Measurements from ENCODE around the gene NDUFA11.

Gene NDUFA11

DNA sequence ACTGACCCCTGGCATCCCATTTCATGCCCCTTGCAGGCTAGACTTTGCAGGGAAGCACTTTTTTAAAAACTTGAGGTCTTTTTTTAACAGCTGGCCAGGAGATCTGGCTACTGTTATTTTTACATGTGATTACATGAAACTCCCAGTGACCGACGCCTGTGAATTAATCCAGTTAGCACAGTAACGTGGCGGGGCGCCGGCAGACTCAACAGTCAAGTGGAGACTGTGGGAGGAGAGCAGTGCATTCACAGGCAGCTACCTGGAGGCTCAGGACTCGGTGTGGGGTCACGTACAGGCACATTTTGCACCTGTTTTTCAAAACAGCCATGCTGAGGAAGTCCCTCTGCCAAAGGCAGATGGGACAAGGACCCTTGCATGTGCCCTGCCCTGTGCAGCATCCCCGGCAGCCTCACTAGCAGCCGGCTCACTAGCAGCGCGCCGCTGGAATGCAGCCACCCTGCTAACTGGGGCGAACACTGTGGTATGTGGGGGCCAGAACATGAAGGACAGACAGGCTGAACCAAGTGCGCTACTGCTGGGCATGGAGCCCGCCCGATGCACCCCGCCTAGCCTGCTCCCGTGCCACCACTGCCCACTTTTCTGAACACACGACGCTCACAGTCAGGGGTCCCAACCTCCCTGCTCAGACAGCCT is 29.1 kb upstream of the NDUFA11 start:
- DNase-seq (ENCODE audit: low read depth): no peak

DNA sequence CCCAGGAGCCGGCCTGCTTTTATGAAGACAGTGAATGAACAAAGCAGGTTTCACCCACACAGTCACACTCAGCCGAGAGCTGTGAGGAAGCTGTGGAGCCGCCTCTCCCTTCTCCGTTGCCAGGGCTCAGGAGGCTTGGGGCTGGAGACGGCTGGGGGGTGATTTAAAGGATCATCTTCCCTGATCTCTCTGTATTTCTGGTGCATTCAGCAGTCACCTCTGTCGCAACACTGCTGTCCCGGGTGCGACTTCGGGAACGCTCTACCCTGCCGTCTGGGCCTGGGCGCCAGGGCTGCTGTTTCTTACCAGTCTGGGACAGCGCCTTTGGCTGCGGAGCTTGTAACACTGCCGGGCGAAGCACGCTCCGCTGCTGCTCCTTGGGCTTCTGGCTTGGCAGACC is 28.6 kb upstream of the NDUFA11 start:
- DNase-seq (ENCODE audit: low read depth): no peak

DNA sequence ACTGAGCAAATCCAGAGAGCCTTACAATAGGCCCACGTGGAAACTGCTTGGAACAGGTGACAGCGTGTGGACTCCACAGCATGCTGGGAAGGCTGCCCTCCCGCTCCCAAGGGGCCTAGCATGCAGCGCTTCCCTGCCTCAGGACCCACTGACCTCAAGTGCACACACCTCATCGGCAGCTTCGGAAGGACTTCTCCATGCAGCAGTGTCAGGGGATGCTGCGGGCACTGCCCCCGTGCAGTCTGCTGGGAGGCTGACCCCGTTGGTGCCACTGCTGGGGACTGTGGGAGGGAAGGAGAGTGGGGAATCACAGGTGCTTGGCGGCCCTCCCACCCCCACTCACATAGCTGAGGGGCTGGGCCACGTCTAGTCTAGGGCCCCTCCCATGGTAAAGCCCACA is 27.7 kb upstream of the NDUFA11 start:
- no peak for DNase-seq (ENCODE audit: low read depth)

DNA sequence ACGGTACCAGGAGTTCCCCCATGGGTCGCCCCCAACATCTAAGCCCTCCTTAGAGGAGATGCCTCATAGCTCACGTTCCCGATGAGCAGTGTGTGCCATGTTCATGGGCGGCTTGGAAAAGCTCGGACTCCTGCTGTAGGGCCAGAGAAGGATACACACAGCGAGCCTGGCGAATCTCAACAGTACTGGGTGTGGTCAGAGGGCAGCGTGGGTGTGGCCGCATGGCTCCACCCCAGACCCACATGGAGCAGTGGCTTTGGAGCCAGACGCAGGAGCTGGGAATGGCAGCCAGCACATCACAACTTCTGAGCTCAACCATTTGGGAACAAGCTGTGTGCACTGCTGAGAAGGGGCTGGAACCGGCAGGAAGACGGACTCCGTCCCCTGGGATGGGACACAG is 26.0 kb upstream of the NDUFA11 start:
- no peak for DNase-seq (ENCODE audit: low read depth)

- no peak for DNase-seq (ENCODE audit: low read depth)
These were observed 25.6 kb upstream of the NDUFA11 start for GRCh38 chr19:5929179-5929578.

- DNase-seq (ENCODE audit: low read depth): no peak
These were observed 23.8 kb upstream of the NDUFA11 start for GRCh38 chr19:5927441-5927821.

GRCh38 chr19:5926641-5927440 is 23.3 kb upstream of the NDUFA11 start:
- no peak for DNase-seq (ENCODE audit: low read depth)

GRCh38 chr19:5925830-5926427 is 22.3 kb upstream of the NDUFA11 start:
- no peak for DNase-seq (ENCODE audit: low read depth)

- DNase-seq (ENCODE audit: low read depth): no peak
These were observed 19.8 kb upstream of the NDUFA11 start for GRCh38 chr19:5923356-5923755.

DNA sequence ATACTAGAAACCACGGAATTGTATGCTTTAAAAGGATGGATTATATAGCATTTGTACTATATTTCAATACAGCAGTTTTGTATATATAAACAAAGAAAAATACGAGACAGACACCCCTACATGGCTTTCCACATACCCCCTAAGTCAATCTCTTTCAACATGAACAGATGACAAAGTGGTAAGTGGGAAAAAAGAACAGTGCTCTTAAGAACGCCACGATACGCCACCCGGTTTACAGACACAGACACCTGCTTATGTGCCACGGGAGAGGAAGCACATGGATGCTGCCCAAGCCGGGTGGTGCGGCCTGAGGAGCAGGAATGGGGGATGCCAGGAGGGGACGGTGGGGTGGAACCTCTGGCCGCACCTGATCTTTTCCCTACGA is 18.6 kb upstream of the NDUFA11 start:
- no peak for DNase-seq (ENCODE audit: low read depth)

DNA sequence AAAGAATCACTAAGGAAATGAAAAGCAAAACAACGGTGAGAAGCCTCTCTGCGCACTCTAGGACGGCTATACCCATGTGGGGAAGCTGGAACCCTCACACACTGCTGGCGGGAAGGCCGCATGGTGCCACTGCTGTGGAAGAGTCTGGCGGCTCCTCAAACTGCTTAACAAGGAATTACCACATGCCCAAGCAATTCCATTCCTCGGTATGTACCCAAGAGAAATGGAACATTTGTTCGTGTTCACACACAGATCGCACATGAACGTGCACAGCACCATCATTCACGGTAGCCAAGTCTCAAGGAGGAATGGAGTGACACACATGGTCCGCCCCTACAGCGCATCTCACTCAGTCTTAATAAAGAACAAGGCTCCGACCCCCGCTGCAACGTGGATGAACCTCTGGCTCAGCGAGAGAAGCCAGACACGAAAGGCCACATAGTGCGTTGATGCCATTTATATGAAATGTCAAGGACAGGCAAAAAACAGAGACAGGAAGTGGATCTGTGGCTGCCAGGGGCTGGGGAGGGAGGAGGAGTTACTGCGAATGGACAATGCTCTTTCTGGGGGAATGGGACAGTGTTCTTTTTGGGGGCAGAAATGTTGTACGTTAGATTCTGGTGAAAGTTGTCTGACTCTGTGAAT is 18.0 kb upstream of the NDUFA11 start:
- DNase-seq (ENCODE audit: low read depth): no peak

DNA sequence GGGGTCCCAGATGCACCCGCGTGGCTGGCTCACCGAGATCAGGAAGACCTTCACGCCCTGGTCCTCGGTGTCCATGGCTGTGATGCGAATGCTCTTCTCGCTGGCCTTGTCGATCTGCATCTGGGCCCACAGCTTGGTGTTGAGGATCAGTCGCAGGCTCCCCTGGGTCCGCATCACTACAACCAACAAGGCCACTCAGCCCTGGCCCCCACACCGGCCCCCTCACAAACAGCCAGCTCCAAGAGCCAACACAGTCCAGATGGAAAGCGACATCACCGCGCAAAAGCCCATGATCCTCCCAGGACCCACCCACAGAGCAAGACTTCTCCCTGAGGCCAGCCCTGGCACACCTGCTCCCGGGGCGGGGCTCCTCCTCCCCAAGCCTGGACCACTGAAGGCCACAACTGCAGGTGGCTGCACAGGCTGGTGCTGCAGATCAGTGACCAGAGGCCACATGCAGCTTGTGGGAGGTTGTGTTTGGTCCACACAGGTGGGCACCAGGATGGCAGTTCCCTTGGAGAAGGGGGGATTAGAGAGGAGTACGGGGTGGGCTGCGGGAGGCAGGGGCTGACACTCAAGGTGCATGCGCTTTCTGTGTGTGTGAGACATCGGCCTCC is 15.0 kb upstream of the NDUFA11 start:
- no peak for DNase-seq (ENCODE audit: low read depth)

DNA sequence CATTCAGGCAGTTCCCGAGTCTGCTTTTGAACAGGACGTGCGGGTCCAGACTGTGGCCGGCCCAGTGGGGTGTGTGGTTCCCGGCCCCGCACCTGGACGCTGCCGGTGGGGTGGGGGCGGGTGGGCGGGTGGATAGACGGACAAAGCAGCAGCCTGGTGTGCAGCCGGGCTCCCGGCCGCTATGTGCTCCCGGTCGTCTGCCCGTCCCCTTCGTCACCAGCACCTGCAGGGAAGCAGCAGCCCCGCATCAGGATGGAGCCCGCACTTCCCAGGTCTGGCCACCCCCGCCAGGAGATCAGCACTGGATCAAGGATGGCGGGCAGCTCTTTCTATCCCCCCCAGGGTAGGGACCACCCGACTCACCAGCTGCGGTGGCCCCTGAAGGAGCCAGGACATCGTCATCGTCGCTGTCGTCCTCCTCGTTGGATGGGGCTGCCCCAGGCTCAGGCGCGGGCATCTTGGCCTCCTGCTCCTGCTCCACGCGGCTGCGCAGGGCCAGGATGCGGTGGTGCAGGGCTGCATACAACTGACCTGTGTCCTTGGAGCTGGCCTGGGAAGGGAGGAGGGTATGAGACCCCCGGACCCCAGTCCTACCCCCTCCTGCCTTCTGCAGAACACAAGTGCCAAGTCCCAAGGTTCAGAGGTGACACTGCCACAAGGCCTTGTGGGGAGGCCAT is 14.0 kb upstream of the NDUFA11 start:
- no peak for DNase-seq (ENCODE audit: low read depth)

DNA sequence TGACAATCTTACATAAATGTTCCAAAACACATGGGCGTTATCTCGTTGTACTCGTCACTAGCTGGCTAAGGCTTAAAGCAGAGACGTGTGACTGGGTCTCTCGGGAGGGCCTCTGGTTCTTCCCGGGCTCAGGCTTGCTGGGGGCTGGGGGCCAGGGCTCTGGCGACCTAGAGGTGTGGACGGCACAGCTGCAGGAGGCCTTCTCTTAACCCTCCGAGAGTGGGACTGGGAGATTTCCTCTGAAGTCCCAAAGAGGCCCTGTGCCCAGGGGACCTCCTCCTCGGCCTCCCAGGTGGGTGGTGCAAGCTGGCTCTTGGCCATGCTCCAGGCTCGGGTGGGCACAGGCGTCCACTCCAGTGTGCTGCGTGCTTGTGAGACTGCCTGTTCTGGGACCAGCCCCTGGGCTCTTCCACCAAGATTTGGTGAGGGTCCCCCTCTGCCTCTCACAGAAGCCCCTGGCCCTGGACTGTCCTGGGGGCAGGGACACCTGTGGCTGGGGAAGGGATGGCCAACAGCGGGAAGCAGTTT is 12.7 kb upstream of the NDUFA11 start:
- DNase-seq (ENCODE audit: low read depth): no peak

GRCh38 chr19:5915782-5916165 is 12.2 kb upstream of the NDUFA11 start:
- no peak for DNase-seq (ENCODE audit: low read depth)

DNA sequence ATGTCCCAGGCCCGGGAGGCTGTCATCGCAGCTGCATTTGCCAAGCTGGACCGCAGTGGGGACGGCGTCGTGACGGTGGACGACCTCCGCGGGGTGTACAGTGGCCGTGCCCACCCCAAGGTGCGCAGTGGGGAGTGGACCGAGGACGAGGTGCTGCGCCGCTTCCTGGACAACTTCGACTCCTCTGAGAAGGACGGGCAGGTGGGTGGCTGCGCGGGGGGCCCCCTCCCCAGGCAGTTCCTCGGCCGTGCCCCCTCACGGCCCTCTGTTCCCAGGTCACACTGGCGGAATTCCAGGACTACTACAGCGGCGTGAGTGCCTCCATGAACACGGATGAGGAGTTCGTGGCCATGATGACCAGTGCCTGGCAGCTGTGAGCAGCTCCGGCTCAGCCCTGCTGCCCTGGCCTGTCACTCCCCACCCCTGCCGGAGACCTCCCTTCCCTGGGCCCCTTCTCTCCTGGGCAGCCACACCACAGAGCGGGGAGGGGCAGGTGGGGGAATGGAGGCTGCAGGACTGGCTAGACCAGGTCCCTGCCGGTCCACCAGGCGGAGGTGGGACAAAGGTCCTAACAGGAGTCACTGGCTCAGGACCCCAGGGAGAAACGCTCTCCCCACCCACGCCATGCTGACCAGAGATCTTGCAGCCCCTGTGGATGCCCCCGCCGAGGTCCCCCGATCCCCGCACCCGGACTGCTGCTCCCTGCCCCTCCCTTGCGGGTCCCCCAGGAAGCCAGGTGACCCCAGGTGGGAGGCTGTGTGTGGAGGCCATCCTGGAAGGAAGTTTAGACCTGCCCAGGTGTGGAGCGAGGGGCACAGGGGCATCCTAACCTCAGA is 11.6 kb upstream of the NDUFA11 start:
- no peak for DNase-seq (ENCODE audit: low read depth)

GRCh38 chr19:5914358-5914774 is 10.8 kb upstream of the NDUFA11 start:
- no peak for DNase-seq (ENCODE audit: low read depth)

DNA sequence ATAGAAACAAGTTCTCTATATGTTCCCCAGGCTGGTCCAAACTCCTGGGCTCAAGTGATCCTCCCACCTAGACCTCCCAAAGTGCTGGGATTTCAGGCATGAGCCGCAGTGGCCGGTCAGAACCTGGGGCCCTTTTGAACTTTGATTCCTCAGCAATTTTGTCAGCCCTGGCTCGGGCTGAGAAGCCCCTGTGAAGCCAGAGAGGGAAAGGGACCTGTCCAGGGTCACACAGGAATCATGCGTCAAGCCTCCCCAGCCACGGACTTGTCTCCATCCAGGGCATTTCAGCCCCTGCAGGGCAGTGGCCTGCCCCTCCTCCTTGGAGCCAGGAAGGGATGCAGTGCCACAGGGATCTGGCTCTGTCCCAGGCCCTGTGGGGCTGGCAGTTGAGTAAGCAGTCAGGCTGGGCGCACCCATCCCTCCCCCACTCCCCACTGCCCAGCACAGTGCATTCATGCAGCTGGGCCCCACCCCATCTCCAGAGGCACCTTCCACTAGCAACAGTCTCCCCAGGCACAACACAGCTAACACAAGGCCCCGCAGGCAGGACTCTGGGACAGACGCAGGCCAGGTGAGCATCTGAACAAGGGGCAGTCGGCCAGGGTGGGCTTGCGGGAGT is 10.3 kb upstream of the NDUFA11 start, which contains the start of gene CAPS:
Gene CAPS (plus strand): TSS at position 516 of the 619 bp plus-strand sequence. CDS start 153 bp downstream, outside the sequence.
- DNase-seq (ENCODE audit: low read depth): no peak

DNA sequence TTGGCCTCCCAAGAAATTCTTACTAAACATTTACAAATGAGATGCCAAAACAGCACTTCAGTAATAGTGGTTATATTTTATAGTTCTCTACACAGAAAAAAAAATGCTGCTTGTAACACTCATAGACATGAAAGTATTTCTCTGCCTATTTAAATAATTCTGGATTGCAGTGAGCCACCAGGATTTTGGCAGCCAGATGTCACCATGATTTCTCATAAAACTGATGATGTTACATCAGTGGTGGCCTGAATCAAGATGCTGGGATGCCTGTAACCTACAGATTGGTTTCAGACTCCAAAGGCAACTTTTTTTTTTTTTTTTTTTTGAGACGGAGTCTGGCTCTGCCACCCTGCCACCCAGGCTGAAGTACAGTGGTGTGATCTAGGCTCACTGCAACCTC is 7.8 kb upstream of the NDUFA11 start:
- no peak for DNase-seq (ENCODE audit: low read depth)

DNA sequence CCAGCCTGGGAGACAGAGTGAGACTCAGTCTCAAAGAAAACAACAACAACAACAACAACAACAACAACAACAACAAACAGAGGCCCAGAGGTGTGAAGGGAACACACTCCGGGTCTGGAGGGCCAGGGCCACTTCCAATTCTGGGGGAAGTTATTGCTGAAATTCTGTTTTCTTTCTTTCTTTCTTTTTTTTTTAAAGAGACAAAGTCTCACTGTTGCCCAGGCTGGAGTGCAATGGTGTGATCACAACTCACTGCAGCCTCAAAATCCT is 7.0 kb upstream of the NDUFA11 start:
- no peak for DNase-seq (ENCODE audit: low read depth)
